Measurements from ENCODE around the gene NDUFS8. TPM values are rescaled to one million over a fixed set of nuclear protein-coding genes. Genes with fewer than 3 reads are reported as not detected.

The NDUFS8 gene
- polyA plus RNA-seq, 3 donors, result 62.9 to 141 (median 114) TPM

GRCh38 chr11:68027667-68028066, 2.8 kb upstream of the NDUFS8 start:
- H3K9me3 Mint-ChIP-seq, result no peaks in the 10 kb centered on the region
- Histone ChIP-seq H2AFZ (ENCODE audit: insufficient read depth, low read depth, low read length, poor library complexity, severe bottlenecking) (no peak overlapping the region), H3K79me2 (ENCODE audit: insufficient read depth, low read length) (peaks cover 20% of the 10 kb centered on the region), H3K9me3 (replicated peaks in 1 of 2; ENCODE audit: control insufficient read depth in 1 of 2, insufficient read depth in 1 of 2, low read length in 2 of 2) (no peaks in the 10 kb centered on the region), H3K27ac (ENCODE audit: low read depth in 1 of 2, low read length in 2 of 2) (no peak overlapping the region), H3K27me3 (ENCODE audit: control insufficient read depth in 2 of 2, insufficient read depth in 2 of 2, low read length in 2 of 2) (no peaks in the 10 kb centered on the region), H3K36me3 (replicated peaks in 1 of 2; ENCODE audit: control insufficient read depth in 1 of 2, insufficient read depth in 2 of 2, low read length in 2 of 2) (peaks cover 53 to 56% of the 10 kb centered on the region in 2 donors), H3K4me1 (ENCODE audit: control insufficient read depth in 1 of 2, insufficient read depth in 2 of 2, low read length in 2 of 2) (peaks cover 18 to 23% of the 10 kb centered on the region in 2 donors), H3K4me2 (replicated peaks; ENCODE audit: extremely low read depth, low read length, poor library complexity, severe bottlenecking) (no peak overlapping the region), H4K20me1 (ENCODE audit: insufficient read depth, low read length) (peaks cover 22% of the 10 kb centered on the region), H3K9ac (ENCODE audit: insufficient read depth, low read length, poor library complexity, severe bottlenecking) (no peak overlapping the region), H3K4me3 (replicated peaks in 1 of 3; ENCODE audit: low read depth in 2 of 3, low read length in 3 of 3) (no peak overlapping the region)
- WGBS (ENCODE audit: insufficient coverage), result 95% methylated on average over 21 of the region's 21 CpGs
- H3K4me1 Mint-ChIP-seq, result peaks cover 25% of the 10 kb centered on the region
- no peak overlapping the region for H3K27ac Mint-ChIP-seq
- no peak for TF ChIP-seq CTCF (IDR thresholded peaks at IDR 0.05)
- no peak for DNase-seq
- intact Hi-C loops (cut with micrococcal nuclease), result no loop called here
- peaks cover 46 to 56% of the 10 kb centered on the region in 2 donors for H3K36me3 Mint-ChIP-seq
- no peak overlapping the region for H3K4me3 Mint-ChIP-seq
- peaks cover 0 to 1% (median 0%) of the 10 kb centered on the region in 3 donors for H3K27me3 Mint-ChIP-seq (ENCODE audit: low read depth in 3 of 3)

- no peak overlapping the region for H3K9ac ChIP-seq (ENCODE audit: insufficient read depth, low read length, poor library complexity, severe bottlenecking)
- H3K79me2 ChIP-seq (ENCODE audit: insufficient read depth, low read length), result peaks cover 22% of the 10 kb centered on the region
- H3K4me2 ChIP-seq (replicated peaks; ENCODE audit: extremely low read depth, low read length, poor library complexity, severe bottlenecking), result no peak overlapping the region
- H3K4me1 ChIP-seq (ENCODE audit: control insufficient read depth in 1 of 2, insufficient read depth in 2 of 2, low read length in 2 of 2), result peaks cover 18 to 23% of the 10 kb centered on the region in 2 donors
- Mint-ChIP-seq H3K4me1 (peaks cover 25% of the 10 kb centered on the region), H3K4me3 (peak overlapping the region in 1 of 2 donors; percentile 45), H3K36me3 (peaks cover 44 to 51% of the 10 kb centered on the region in 2 donors), H3K9me3 (no peaks in the 10 kb centered on the region), H3K27ac (peak overlapping the region in 4 of 7 donors; percentile 26 to 77 (median 68)), H3K27me3 (ENCODE audit: low read depth in 3 of 3) (peaks cover 0 to 1% (median 0%) of the 10 kb centered on the region in 3 donors)
- no peak overlapping the region for H3K27ac ChIP-seq (ENCODE audit: low read depth in 1 of 2, low read length in 2 of 2)
- peaks cover 15% of the 10 kb centered on the region for H4K20me1 ChIP-seq (ENCODE audit: insufficient read depth, low read length)
- no peak overlapping the region for H2AFZ ChIP-seq (ENCODE audit: insufficient read depth, low read depth, low read length, poor library complexity, severe bottlenecking)
- TF ChIP-seq CTCF (IDR thresholded peaks at IDR 0.05), result no peak
- DNase-seq, result no peak
- peaks cover 52 to 56% of the 10 kb centered on the region in 2 donors for H3K36me3 ChIP-seq (replicated peaks in 1 of 2; ENCODE audit: control insufficient read depth in 1 of 2, insufficient read depth in 2 of 2, low read length in 2 of 2)
- no peak overlapping the region for H3K4me3 ChIP-seq (replicated peaks in 1 of 3; ENCODE audit: low read depth in 2 of 3, low read length in 3 of 3)
- intact Hi-C loops (cut with micrococcal nuclease), result no loop called here
- H3K9me3 ChIP-seq (replicated peaks in 1 of 2; ENCODE audit: control insufficient read depth in 1 of 2, insufficient read depth in 1 of 2, low read length in 2 of 2), result no peaks in the 10 kb centered on the region
- H3K27me3 ChIP-seq (ENCODE audit: control insufficient read depth in 2 of 2, insufficient read depth in 2 of 2, low read length in 2 of 2), result no peaks in the 10 kb centered on the region
- 72% methylated on average over 11 of the region's 12 CpGs for WGBS (ENCODE audit: insufficient coverage)
Measured at GRCh38 chr11:68028802-68029545, 1.5 kb upstream of the NDUFS8 start.
